OCI-LY7 (cell line): Measurements from ENCODE around the gene CNOT4.

Source experiments
- EZH2phosphoT487 ChIP-seq: fragments of 200-600 bp; sonication (generic); IDR thresholded peaks from 2 replicates; pipeline ENCODE4 v1.6.1; 2018; ENCODE audit warnings: low read depth, borderline replicate concordance, mild to moderate bottlenecking, mixed run types, antibody characterized with exemption, low read length, moderate library complexity, mixed read lengths
- TF ChIP-seq, protein P1 (sequence below): fragments of 200-600 bp; sonication (generic); conservative IDR thresholded peaks from 2 replicates; pipeline ENCODE4 v1.5.1; 2014; ENCODE audit warnings: mild to moderate bottlenecking, antibody characterized with exemption, low read length, moderate library complexity, mixed read lengths

DNA sequence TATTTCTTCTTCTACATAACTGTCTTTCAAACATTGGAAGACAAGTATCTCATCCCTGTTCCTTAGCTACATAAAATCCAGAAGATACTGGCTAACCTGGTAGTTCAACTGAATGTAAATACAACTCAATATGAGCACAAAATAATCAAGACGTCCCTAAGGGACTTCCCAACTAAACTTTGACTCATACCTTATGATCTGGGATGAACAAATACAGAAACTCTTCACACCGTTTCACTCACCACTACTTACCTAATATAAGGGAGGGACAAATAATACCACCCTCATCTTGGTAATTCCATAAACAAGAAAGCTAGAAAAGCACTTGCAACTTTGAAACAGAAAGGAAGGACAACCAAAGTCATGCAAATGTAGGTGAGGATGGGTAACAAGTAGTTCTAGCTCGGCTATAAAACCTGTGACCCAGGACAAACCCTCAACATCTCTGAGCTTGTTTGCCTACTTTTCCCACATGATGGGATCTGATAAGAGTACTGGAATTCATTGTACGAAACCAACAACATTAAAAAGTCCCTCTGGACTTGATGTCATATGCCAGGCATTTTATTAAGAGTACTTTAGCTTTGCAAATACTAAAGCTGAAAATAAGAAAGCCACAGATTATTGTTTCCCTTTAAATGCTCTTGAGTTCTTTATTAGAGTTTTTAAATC, 154.4 kb downstream of the CNOT4 start:
- TF ChIP-seq, protein P1, sequence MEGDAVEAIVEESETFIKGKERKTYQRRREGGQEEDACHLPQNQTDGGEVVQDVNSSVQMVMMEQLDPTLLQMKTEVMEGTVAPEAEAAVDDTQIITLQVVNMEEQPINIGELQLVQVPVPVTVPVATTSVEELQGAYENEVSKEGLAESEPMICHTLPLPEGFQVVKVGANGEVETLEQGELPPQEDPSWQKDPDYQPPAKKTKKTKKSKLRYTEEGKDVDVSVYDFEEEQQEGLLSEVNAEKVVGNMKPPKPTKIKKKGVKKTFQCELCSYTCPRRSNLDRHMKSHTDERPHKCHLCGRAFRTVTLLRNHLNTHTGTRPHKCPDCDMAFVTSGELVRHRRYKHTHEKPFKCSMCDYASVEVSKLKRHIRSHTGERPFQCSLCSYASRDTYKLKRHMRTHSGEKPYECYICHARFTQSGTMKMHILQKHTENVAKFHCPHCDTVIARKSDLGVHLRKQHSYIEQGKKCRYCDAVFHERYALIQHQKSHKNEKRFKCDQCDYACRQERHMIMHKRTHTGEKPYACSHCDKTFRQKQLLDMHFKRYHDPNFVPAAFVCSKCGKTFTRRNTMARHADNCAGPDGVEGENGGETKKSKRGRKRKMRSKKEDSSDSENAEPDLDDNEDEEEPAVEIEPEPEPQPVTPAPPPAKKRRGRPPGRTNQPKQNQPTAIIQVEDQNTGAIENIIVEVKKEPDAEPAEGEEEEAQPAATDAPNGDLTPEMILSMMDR: no peak
- TF ChIP-seq EZH2phosphoT487: no peak
